ENCODE results near the gene COX14. TPM values are rescaled to one million over a fixed set of nuclear protein-coding genes. Genes with fewer than 3 reads are reported as not detected.

The COX14 gene
- total RNA-seq, 1 experiment from 2014 or later: 74.5 TPM

DNA sequence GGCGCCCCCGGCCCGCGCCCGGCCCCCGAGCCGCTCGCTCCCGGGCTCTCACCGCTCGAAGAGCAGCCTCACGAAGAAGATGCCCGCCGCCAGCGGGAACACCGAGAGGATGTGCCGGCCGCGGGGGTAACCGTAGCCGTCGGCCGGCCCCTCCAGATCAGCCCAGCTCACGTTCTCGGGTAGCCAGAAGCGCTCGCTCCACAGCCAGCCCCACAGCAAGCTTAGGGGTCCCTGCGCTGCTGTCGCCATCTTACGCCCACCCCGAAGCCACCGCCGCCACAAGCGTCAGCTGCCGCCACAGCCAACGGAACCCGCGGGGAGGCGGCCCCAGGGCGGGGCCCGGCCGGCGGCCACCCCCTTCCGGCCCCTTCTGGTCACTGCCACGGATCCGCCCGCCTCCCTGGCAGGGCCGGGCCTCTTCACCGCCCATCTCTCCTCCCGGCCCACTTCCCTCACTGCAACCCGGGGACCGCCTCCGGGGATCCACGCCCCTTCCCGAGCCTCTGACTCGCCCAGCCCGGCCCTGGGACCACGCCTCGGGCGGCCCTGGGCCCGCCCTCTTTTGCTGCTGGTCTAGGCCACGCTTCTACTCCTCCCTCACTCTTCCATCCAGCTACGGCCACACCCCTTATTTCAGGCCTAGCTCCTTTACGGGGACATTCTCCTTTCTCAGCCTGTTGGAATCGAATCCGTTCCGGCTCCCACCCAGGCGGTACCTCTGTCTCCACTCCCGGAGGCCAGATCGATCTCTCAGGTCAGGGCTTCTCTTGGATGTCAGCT is 55.2 kb downstream of the COX14 start, which contains the start of gene CERS5:
TSS of gene CERS5 (minus strand) at position 321 of the 780 bp plus-strand sequence. CDS start at position 249, 72 bp downstream.
- Histone ChIP-seq H3K36me3 (ENCODE audit: control insufficient read depth, insufficient read depth, low read length) (no peaks in the 10 kb centered on the region; the same call in 1 of the 2 replicates), H3K4me1 (ENCODE audit: control insufficient read depth, insufficient read depth, low read length) (peaks cover 8% of the 10 kb centered on the region), H3K4me3 (ENCODE audit: low read depth in 2 of 2, low read length in 2 of 2) (peak within 1 kb of the TSS; percentile 60 to 81), H3K9me3 (ENCODE audit: control insufficient read depth, insufficient read depth, low read depth, low read length) (no peaks in the 10 kb centered on the region), H3K27me3 (ENCODE audit: control insufficient read depth, insufficient read depth, low read length) (no peaks in the 10 kb centered on the region), H3K27ac (ENCODE audit: low read length) (peak within 1 kb of the TSS; percentile 86)
- in situ Hi-C loops (cut with HindIII; ENCODE audit: low pct_unique_long_range_greater_than_20kb, low sequenced_read_pairs): no loop called here
- ChIA-PET POLR2A (interaction anchor here (0.5 to 1.1 kb wide), 5 partner anchors 13 to 593 kb away, joined by 3 to 8 read pairs (median 3); partner anchors contain the start of gene GPD1), CTCF (interaction anchor here (0.7 to 1.9 kb wide), 3 partner anchors 55 to 940 kb away, joined by 8 to 12 read pairs (median 11); partner anchors contain the start of genes COX14 and SMARCD1)
- intact Hi-C loops (cut with micrococcal nuclease; ENCODE audit: unreplicated experiment): loop anchor here (5.0 kb wide), 1 partner anchor 55 kb away; the partner anchor contains the start of gene COX14
- no TSS peak for BruUV-seq (replicated peaks)
- peak; percentile 99 for ATAC-seq
- DNase-seq (ENCODE audit: low read depth, low spot score): peak; percentile 92
- TF ChIP-seq, protein P1, sequence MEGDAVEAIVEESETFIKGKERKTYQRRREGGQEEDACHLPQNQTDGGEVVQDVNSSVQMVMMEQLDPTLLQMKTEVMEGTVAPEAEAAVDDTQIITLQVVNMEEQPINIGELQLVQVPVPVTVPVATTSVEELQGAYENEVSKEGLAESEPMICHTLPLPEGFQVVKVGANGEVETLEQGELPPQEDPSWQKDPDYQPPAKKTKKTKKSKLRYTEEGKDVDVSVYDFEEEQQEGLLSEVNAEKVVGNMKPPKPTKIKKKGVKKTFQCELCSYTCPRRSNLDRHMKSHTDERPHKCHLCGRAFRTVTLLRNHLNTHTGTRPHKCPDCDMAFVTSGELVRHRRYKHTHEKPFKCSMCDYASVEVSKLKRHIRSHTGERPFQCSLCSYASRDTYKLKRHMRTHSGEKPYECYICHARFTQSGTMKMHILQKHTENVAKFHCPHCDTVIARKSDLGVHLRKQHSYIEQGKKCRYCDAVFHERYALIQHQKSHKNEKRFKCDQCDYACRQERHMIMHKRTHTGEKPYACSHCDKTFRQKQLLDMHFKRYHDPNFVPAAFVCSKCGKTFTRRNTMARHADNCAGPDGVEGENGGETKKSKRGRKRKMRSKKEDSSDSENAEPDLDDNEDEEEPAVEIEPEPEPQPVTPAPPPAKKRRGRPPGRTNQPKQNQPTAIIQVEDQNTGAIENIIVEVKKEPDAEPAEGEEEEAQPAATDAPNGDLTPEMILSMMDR (IDR thresholded peaks at IDR 0.05): no peak
- TF ChIP-seq TCF7L2 (IDR thresholded peaks at IDR 0.05; ENCODE audit: low read depth, low read length) (no peak; the same call in 1 of the 2 replicates), SIN3A (IDR thresholded peaks at IDR 0.05; ENCODE audit: borderline replicate concordance, insufficient read depth, low read depth, low read length) (no peak), POLR2AphosphoS5 (IDR thresholded peaks at IDR 0.05; ENCODE audit: low read depth, low read length) (peak; percentile 79)

Other genes with a start within 250 kb of the COX14 start
- gene FAIM2, start 208.3 kb upstream of the COX14 start, total RNA-seq (2021; ENCODE audit: unreplicated experiment): 0.49 TPM
- 0.36 TPM for gene AQP2, start 161.5 kb upstream of the COX14 start, total RNA-seq (2021; ENCODE audit: unreplicated experiment)
- gene AQP5, start 150.4 kb upstream of the COX14 start, total RNA-seq (2021; ENCODE audit: unreplicated experiment): 0.72 TPM
- 0.31 TPM for gene AQP6, start 139.3 kb upstream of the COX14 start, total RNA-seq (2021; ENCODE audit: unreplicated experiment)
- 147 TPM for gene RACGAP1, start 86.7 kb upstream of the COX14 start, total RNA-seq (2021; ENCODE audit: unreplicated experiment)
- 13.5 TPM for gene ASIC1, start 54.6 kb upstream of the COX14 start, total RNA-seq (2021; ENCODE audit: unreplicated experiment)
- 84.9 TPM for gene SMARCD1, start 26.9 kb upstream of the COX14 start, total RNA-seq (2021; ENCODE audit: unreplicated experiment)
- 0.28 TPM for gene GPD1, start 8.2 kb upstream of the COX14 start, total RNA-seq (2021; ENCODE audit: unreplicated experiment)
- gene CERS5, start 55.1 kb downstream of the COX14 start, total RNA-seq (2021; ENCODE audit: unreplicated experiment): 50.5 TPM
- gene LIMA1, start 171.3 kb downstream of the COX14 start, total RNA-seq (2021; ENCODE audit: unreplicated experiment): 155 TPM